K562 (cell line): Measurements from ENCODE around the gene PDE2A. TPM values are rescaled to one million over a fixed set of nuclear protein-coding genes. Genes with fewer than 3 reads are reported as not detected.

ENCODE experiments used
- ATAC-seq: fragments of 200-7000 bp; cut with Tn5 transposase; 3 replicates; pipeline ENCODE4 v1.9.1; 2020; ENCODE audit warnings: moderate library complexity
- BruUV-seq: library from RNA; stranded (reverse); fragments of 400-500 nt; replicated peaks from 2 replicates; lab custom pipeline; 2021; lab: Mats Ljungman, UMichigan
- CTCF ChIA-PET: fragments of 300-600 bp; formaldehyde crosslinking; extraction: SDS; loops from one replicate; lab custom pipeline; 2021; ENCODE audit warnings: low intra/inter-chr PET ratio; lab: Yijun Ruan, JAX
- POLR2A ChIA-PET: fragments of 300-600, 350-650 bp; sonication (Branson Sonifier 250); formaldehyde crosslinking; extraction: SDS; loops from one replicate; lab custom pipeline; 2021; ENCODE audit warnings: antibody characterized with exemption, inconsistent platforms; lab: Yijun Ruan, JAX
- DNase-seq, 4 experiments: peaks; one replicate each; pipeline versions ENCODE4 v3.0.0 to v3.0.0-alpha.2; 2011 to 2018; ENCODE audit warnings: low spot score in 3 of 4, mixed read lengths in 3 of 4; ENCODE audit errors: extremely low read depth in 1 of 4
- FAIRE-seq: peaks from 2 replicates; lab custom pipeline; 2011; peaks lifted over from hg19 to GRCh38; lab: Jason Lieb, UNC
- H2AFZ ChIP-seq: 2 replicates; pipeline ENCODE4 v1.6.0; 2011; ENCODE audit warnings: low read depth, low read length, control low read depth, inconsistent platforms
- H3K27ac ChIP-seq: fragments of 200-600 bp; 3 replicates; pipeline ENCODE4 v1.8.0; 2011; ENCODE audit warnings: low read depth, mild to moderate bottlenecking, control low read depth, inconsistent platforms, low read length, moderate library complexity, mixed read lengths; ENCODE audit errors: extremely low read depth
- H3K27me3 ChIP-seq, 2 experiments: fragments of 300-600 bp in 1 of 2; 2 replicates in 1 of 2; 3 replicates in 1 of 2; pipeline versions ENCODE4 v1.6.0 to v1.8.0; 2011; ENCODE audit warnings: inconsistent platforms in 2 of 2, low read length in 2 of 2, mild to moderate bottlenecking in 1 of 2, mixed read lengths in 1 of 2, moderate library complexity in 1 of 2; ENCODE audit not compliant: control insufficient read depth in 2 of 2, insufficient read depth in 2 of 2
- H3K36me3 ChIP-seq: fragments of 300-600 bp; 3 replicates; pipeline ENCODE4 v1.8.0; 2011; ENCODE audit warnings: mild to moderate bottlenecking, low read length, inconsistent platforms; ENCODE audit not compliant: control insufficient read depth, insufficient read depth
- H3K4me1 ChIP-seq, 2 experiments: fragments of 200-600 bp in 1 of 2; replicated peaks in 1 of 2; 2 replicates in 1 of 2; 3 replicates in 1 of 2; pipeline versions ENCODE4 v1.5.1 to v1.8.0; 2011; ENCODE audit warnings: inconsistent platforms in 2 of 2, low read length in 2 of 2, mild to moderate bottlenecking in 1 of 2, mixed read lengths in 1 of 2, moderate library complexity in 1 of 2; ENCODE audit not compliant: control insufficient read depth in 2 of 2, insufficient read depth in 2 of 2
- H3K4me2 ChIP-seq: 2 replicates; pipeline ENCODE4 v1.6.1; 2011; ENCODE audit warnings: low read length, control low read depth, inconsistent platforms, mixed read lengths; ENCODE audit not compliant: insufficient read depth
- H3K4me3 ChIP-seq: fragments of 200-600 bp; sonication (generic), shearing (Covaris generic); 2 replicates; pipeline ENCODE4 v1.5.1; 2016; ENCODE audit warnings: control low read depth, inconsistent platforms
- H3K79me2 ChIP-seq: fragments of 200-600 bp; 3 replicates; pipeline ENCODE4 v1.8.0; 2011; ENCODE audit warnings: low read length, inconsistent platforms; ENCODE audit not compliant: control insufficient read depth, insufficient read depth
- H3K9ac ChIP-seq, 2 experiments: 2 replicates each; pipeline versions ENCODE4 v1.6.0 to v1.6.1; 2011; ENCODE audit warnings: low read depth in 2 of 2, low read length in 2 of 2, control low read depth in 1 of 2, inconsistent platforms in 1 of 2, mild to moderate bottlenecking in 1 of 2, mixed read lengths in 1 of 2; ENCODE audit not compliant: insufficient read depth in 1 of 2
- H3K9me1 ChIP-seq: one replicate; pipeline ENCODE4 v1.6.0; 2011; ENCODE audit warnings: inconsistent platforms, mild to moderate bottlenecking, low read length, moderate library complexity; ENCODE audit not compliant: control insufficient read depth, insufficient read depth
- H3K9me3 ChIP-seq: replicated peaks from 2 replicates; pipeline ENCODE4 v1.5.1; 2011; ENCODE audit warnings: low read depth, low read length, inconsistent platforms; ENCODE audit not compliant: control insufficient read depth, insufficient read depth
- H4K20me1 ChIP-seq: replicated peaks from 2 replicates; pipeline ENCODE4 v1.6.1; 2011; ENCODE audit warnings: low read length, inconsistent platforms, mixed read lengths; ENCODE audit not compliant: control insufficient read depth, insufficient read depth
- CEBPB ChIP-seq: fragments of 450-650 bp; IDR thresholded peaks from 2 replicates; pipeline ENCODE4 v1.6.1; 2016; ENCODE audit warnings: missing genetic modification characterization, missing compliant biosample characterization
- FIP1L1 ChIP-seq: fragments of 200-400 bp; formaldehyde crosslinking; IDR thresholded peaks from 2 replicates; pipeline ENCODE4 v1.6.1; 2018; ENCODE audit warnings: mild to moderate bottlenecking, low read depth, low read length; ENCODE audit not compliant: poor library complexity, severe bottlenecking
- HDAC6 ChIP-seq: IDR thresholded peaks from 2 replicates; pipeline ENCODE4 v1.6.1; 2012; ENCODE audit warnings: low read depth, mild to moderate bottlenecking, control low read depth, inconsistent platforms, low read length, moderate library complexity
- HDGF ChIP-seq: fragments of 450-650 bp; IDR thresholded peaks from 2 replicates; pipeline ENCODE4 v1.6.1; 2016
- MXI1 ChIP-seq: IDR thresholded peaks from 2 replicates; pipeline ENCODE4 v1.6.1; 2011; ENCODE audit warnings: low read depth, mild to moderate bottlenecking, improper control_type of control experiment, low read length
- RAD21 ChIP-seq, 2 experiments: fragments of 250-450 bp in 1 of 2; fragments of 450-650 bp in 1 of 2; sonication (Bioruptor Pico) in 1 of 2; formaldehyde crosslinking in 1 of 2; IDR thresholded peaks in 1 of 2; conservative IDR thresholded peaks in 1 of 2; 2 replicates each; pipeline versions ENCODE4 v1.4.0 to v1.8.0; 2020 to 2022; ENCODE audit warnings: mild to moderate bottlenecking in 2 of 2, moderate library complexity in 1 of 2
- TARDBP ChIP-seq: fragments of 450-650 bp; IDR thresholded peaks from 2 replicates; pipeline ENCODE4 v1.6.1; 2016
- ZFP36 ChIP-seq: fragments of 150-350 bp; IDR thresholded peaks from 2 replicates; pipeline ENCODE4 v1.6.1; 2018; ENCODE audit warnings: low read length, low read depth; ENCODE audit not compliant: partially characterized antibody
- ZNF212 ChIP-seq: fragments of 450-650 bp; formaldehyde crosslinking; IDR thresholded peaks from 2 replicates; pipeline ENCODE4 v1.4.0; 2020; ENCODE audit warnings: mild to moderate bottlenecking
- WGBS: fragments of 100-300 bp; shearing (Covaris generic); methylation state at CpG from one replicate; pipeline ENCODE4 v1.1.6; 2016; ENCODE audit warnings: low coverage, mixed read lengths; ENCODE audit not compliant: insufficient coverage; ENCODE audit errors: missing lambda C conversion rate; 5-methylcytosine and 5-hydroxymethylcytosine counted together
- in situ Hi-C: fragments of 300-500 bp; cut with MboI; formaldehyde crosslinking; loops from 4 replicates; pipeline ENCODE4 v1.15.0; 2018; ENCODE audit warnings: inconsistent platforms, mixed read lengths
- intact Hi-C: fragments of 100-400 bp; cut with micrococcal nuclease; formaldehyde crosslinking; loops from 2 replicates; pipeline ENCODE4 v1.14.2; 2022
- polyA plus RNA-seq, 8 experiments: library from polyadenylated mRNA; depleted of rRNA in 4 of 8; stranded (reverse) in 5 of 8; unstranded in 3 of 8; fragments of >200 nt; fragmentation: Nextera tagmentation in 2 of 8; fragmentation: Illumina TruSeq in 1 of 8; extraction: Ambion mirVana in 2 of 8; extraction: Trizol in 1 of 8; gene quantifications; 2 replicates each; pipeline versions ENCODE4 v1.2.1 to v1.2.3, GENCODE V29; 2011 to 2014; ENCODE audit warnings: inconsistent platforms in 1 of 8, missing spikeins in 1 of 8
- total RNA-seq, 7 experiments: library from RNA; depleted of rRNA in 6 of 7; stranded (reverse); fragments of >200 nt in 6 of 7; fragmentation: Illumina TruSeq in 2 of 7; extraction: Trizol in 2 of 7; gene quantifications; 2 replicates each; pipeline versions ENCODE4 v1.2.1 to v1.2.3, GENCODE V29; 2011 to 2021; ENCODE audit warnings: low replicate concordance in 1 of 7
- TF ChIP-seq, protein P1 (sequence below), 2 experiments: fragments of 450-650 bp in 1 of 2; sonication (generic) in 1 of 2; formaldehyde crosslinking in 1 of 2; IDR thresholded peaks in 1 of 2; conservative IDR thresholded peaks in 1 of 2; 2 replicates each; pipeline versions ENCODE4 v1.6.1 to v1.8.1; 2016 to 2023; ENCODE audit warnings: mild to moderate bottlenecking in 2 of 2, moderate library complexity in 2 of 2, inconsistent platforms in 1 of 2, missing genetic modification reagents in 1 of 2

PDE2A gene
- total and polyA plus RNA-seq, 9 of the 15 experiments (the other 6 are each of a cell fraction or from before 2014, with no cell fraction given), result 0.07 to 15.2 (median 1.6) TPM; not detected in 1

DNA sequence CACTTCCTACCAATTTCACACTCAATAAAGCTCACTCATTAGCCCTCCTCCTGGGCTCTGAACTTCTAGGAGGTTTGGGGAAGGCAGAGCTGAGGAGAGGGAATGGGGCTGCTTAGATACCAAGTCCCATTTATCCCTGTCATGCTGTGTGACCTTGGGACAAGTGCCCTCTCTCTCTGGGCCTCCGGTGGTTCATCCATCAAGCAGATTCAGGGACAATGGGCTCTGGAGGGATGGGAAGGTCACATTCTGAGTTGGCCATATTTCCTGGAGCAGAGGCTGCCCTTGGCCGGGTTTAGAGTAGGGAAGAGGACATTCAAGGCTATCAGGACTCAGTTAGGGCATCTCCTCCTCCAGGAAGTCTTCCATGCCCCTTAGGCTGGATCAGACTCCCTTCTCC is 66.7 kb downstream of the PDE2A start:
- no peaks in the 10 kb centered on the region for H3K79me2 ChIP-seq
- 0% methylated on average over 2 of the region's 2 CpGs for WGBS
- peaks cover 2 to 45% of the 10 kb centered on the region in 2 experiments; a peak in 3 of 5 replicates for H3K27me3 ChIP-seq
- H4K20me1 ChIP-seq, result peaks cover 2% of the 10 kb centered on the region; the same call in 1 of the 2 replicates
- in situ Hi-C loops (no loop called here), intact Hi-C loops (no loop called here)
- no peak overlapping the region for H3K27ac ChIP-seq
- no peak overlapping the region for H3K9ac ChIP-seq
- DNase-seq (no peak), FAIRE-seq (no peak), ATAC-seq (no peak)
- H3K9me3 ChIP-seq, result no peaks in the 10 kb centered on the region
- BruUV-seq, result no TSS peak
- no peaks in the 10 kb centered on the region for H3K4me1 ChIP-seq
- no peaks in the 10 kb centered on the region for H3K9me1 ChIP-seq
- ChIA-PET POLR2A (interaction anchor here (1.3 kb wide), 1 partner anchor 30 kb away, joined by 3 read pairs; no protein-coding TSS in a partner anchor), CTCF (no interaction called here)
- H3K4me3 ChIP-seq, result no peak overlapping the region
- no peaks in the 10 kb centered on the region for H3K36me3 ChIP-seq
- no peak overlapping the region for H3K4me2 ChIP-seq
- H2AFZ ChIP-seq, result no peak overlapping the region
- peak; percentile 32 for TF ChIP-seq ZFP36
- no peak for TF ChIP-seq FIP1L1

DNA sequence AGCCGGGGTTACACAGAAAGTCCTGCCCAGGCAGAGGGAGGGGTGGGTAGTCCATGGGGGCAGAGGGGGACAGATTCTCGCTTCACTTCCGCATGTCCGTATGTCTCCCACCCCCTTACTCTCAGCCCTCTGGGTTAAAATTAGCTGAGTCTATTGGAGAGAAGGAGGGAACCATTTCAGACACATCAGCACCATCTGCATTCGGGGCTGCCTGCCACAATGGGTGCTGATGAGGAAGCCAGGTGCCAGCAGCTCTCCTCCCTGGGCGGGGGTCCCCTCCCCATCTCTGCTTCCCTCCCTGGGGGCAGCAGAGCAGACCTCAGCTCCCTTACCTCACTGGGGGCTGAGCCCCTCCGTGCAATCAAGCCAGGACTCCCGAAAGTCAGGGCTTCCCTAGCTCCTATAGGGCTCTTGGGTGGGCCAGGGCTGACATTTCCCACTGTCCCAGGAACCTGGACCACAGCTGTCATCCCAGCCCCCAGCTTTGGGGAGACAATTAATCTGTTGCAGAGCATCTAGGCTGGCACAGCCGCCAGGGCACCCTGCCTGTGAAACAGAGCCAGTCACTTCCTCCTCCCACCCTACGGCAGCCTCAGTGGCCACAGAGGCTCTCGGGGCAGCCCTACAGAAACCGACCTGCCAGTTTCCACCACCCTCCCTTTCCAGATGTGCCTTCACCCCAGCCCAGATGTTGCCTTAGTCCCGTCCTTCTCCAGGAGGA is 67.3 kb downstream of the PDE2A start:
- no TSS peak for BruUV-seq
- no peaks in the 10 kb centered on the region for H3K4me1 ChIP-seq
- peaks cover 2 to 50% of the 10 kb centered on the region in 2 experiments; a peak in 3 of 5 replicates for H3K27me3 ChIP-seq
- in situ Hi-C loops, result no loop called here
- intact Hi-C loops, result no loop called here
- no peak for FAIRE-seq
- no peak overlapping the region for H3K4me3 ChIP-seq
- H3K36me3 ChIP-seq, result no peaks in the 10 kb centered on the region
- H3K9ac ChIP-seq, result peak overlapping the region in 1 of 2 experiments; percentile 40; a peak in 1 of 4 replicates
- peaks cover 2% of the 10 kb centered on the region; the same call in 1 of the 2 replicates for H4K20me1 ChIP-seq
- H3K27ac ChIP-seq, result no peak overlapping the region
- no peaks in the 10 kb centered on the region for H3K79me2 ChIP-seq
- no peaks in the 10 kb centered on the region for H3K9me3 ChIP-seq
- WGBS, result 4% methylated on average over 11 of the region's 13 CpGs
- POLR2A ChIA-PET, result interaction anchor here (1.3 kb wide), 1 partner anchor 31 kb away, joined by 3 read pairs; no protein-coding TSS in a partner anchor
- ATAC-seq, result no peak
- no peak overlapping the region for H2AFZ ChIP-seq
- TF ChIP-seq RAD21 (CRISPR knock-in tag; conservative IDR thresholded peaks at IDR 0.05 in 1 of 2, IDR thresholded peaks at IDR 0.05 in 1 of 2), result no peak
- no peak for TF ChIP-seq HDGF
- no peak for TF ChIP-seq TARDBP
- no peak for TF ChIP-seq HDAC6
- TF ChIP-seq, protein P1, sequence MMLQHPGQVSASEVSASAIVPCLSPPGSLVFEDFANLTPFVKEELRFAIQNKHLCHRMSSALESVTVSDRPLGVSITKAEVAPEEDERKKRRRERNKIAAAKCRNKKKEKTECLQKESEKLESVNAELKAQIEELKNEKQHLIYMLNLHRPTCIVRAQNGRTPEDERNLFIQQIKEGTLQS (IDR thresholded peaks at IDR 0.05), result no peak
- TF ChIP-seq, protein P1 (CRISPR knock-in tag; conservative IDR thresholded peaks at IDR 0.05), result no peak
- TF ChIP-seq CEBPB (tag), result no peak
- no peak for TF ChIP-seq MXI1
- no peak for TF ChIP-seq ZNF212
- DNase-seq, result no peak
- H3K4me2 ChIP-seq, result no peak overlapping the region
- CTCF ChIA-PET, result no interaction called here
- no peaks in the 10 kb centered on the region for H3K9me1 ChIP-seq
